GM04504 (cell line): ENCODE measurements around the gene FTSJ3.

ENCODE experiments used
- DNase-seq: peaks from one replicate; pipeline ENCODE4 v3.0.0-alpha.2; 2012; ENCODE audit warnings: low read depth

Gene FTSJ3

GRCh38 chr17:63785556-63785955, 41.9 kb downstream of the FTSJ3 start:
- DNase-seq, result no peak

GRCh38 chr17:63783522-63783921, 43.9 kb downstream of the FTSJ3 start:
- DNase-seq, result no peak

GRCh38 chr17:63780928-63781327, 46.5 kb downstream of the FTSJ3 start:
- DNase-seq, result no peak

- no peak for DNase-seq
Observed at GRCh38 chr17:63780507-63780906, 47.0 kb downstream of the FTSJ3 start.

- no peak for DNase-seq
Observed at GRCh38 chr17:63775420-63775819, 52.0 kb downstream of the FTSJ3 start.

GRCh38 chr17:63774969-63775265, 52.5 kb downstream of the FTSJ3 start:
- no peak for DNase-seq

- no peak for DNase-seq
Observed at GRCh38 chr17:63774141-63774968, 53.1 kb downstream of the FTSJ3 start, which contains the start of gene DDX42. Gene DDX42 (plus strand): TSS chr17:63774170. CDS start chr17:63787050, 12,880 bp downstream.

GRCh38 chr17:63773272-63774140, 54.0 kb downstream of the FTSJ3 start, which contains the start of gene CCDC47:
Gene CCDC47 (minus strand): TSS chr17:63773597. CDS start chr17:63766175, 7,422 bp downstream.
- peak; percentile 99 for DNase-seq

- DNase-seq, result no peak
Observed at GRCh38 chr17:63772801-63773271, 54.6 kb downstream of the FTSJ3 start.
